GM20000 (cell line): ENCODE data around the gene LY6G5B.

Experiments
- DNase-seq: peaks from one replicate; pipeline ENCODE4 v3.0.0; 2012; ENCODE audit warnings: low spot score
- TF ChIP-seq, protein P1 (sequence below): IDR thresholded peaks from 2 replicates; pipeline ENCODE4 v1.5.1; 2012; ENCODE audit warnings: mild to moderate bottlenecking, control low read depth; ENCODE audit errors: extremely low read depth, missing control alignments

The LY6G5B gene

DNA sequence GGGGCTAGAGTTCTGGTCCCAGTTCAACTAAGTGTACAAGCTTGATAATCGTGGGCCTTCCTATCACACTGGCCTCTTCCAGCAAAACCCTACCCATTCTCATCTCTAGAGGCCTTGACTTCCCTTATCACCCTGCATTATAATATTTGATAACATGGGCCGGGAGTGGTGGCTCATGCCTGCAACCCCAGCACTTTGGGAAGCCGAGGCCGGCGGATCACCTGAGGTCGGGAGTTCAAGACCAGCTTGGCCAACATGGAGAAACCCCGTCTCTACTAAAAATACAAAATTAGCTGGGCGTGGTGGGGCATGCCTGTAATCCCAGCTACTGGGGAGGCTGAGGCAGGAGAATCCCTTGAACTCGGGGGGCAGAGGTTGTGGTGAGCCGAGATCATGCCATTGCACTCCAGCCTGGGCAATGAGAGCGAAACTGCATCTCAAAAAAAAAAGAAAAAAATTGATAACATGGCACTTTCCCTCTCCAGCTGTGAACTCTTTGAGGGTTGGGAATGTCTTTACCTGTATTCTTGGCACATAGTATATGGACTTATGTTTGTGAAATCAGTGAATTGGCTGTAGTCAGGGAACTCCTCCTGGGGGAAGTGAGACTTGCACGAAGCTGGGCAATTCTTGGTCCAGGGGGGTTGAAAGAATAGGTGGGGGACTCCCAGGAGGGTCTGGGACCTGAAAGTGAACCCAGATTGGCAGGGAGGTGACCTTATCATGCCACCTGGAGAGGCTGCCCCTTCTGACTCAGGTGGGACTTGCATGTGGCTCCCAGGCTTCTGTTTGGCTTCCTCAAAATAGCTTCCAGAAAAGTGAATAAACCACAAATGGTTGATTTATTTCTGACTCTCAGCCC is 8.3 kb upstream of the LY6G5B start:
- TF ChIP-seq, protein P1, sequence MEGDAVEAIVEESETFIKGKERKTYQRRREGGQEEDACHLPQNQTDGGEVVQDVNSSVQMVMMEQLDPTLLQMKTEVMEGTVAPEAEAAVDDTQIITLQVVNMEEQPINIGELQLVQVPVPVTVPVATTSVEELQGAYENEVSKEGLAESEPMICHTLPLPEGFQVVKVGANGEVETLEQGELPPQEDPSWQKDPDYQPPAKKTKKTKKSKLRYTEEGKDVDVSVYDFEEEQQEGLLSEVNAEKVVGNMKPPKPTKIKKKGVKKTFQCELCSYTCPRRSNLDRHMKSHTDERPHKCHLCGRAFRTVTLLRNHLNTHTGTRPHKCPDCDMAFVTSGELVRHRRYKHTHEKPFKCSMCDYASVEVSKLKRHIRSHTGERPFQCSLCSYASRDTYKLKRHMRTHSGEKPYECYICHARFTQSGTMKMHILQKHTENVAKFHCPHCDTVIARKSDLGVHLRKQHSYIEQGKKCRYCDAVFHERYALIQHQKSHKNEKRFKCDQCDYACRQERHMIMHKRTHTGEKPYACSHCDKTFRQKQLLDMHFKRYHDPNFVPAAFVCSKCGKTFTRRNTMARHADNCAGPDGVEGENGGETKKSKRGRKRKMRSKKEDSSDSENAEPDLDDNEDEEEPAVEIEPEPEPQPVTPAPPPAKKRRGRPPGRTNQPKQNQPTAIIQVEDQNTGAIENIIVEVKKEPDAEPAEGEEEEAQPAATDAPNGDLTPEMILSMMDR = no peak

DNA sequence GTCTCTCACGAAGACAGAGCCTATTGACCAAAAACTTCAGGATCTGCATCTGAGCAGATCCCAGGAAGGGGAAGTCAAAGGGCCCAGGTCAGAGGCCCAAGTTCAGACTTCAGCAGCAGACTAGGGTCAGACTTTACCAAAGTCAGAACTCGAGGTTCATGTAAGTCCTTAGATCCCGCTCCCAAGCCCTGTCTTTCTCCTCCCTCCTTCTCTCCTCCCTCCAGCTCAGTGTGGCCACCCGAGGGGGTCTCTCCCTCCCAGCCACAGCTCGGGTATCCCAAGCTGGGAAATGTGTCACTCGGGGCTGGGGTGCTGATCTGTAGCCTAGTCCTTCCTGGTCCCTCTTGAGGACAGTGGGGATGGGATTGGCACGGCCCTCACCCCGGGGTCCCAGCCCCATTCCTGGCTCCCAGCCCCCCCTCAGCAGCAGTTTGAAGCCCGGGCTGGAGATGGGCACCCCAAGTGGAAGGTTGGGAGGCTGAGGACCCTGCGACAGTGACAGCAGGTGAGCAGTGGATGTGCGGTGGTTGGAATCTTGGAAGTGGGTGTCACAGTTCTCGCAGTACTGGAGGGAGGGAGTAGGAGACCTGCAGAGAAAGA is 7.6 kb upstream of the LY6G5B start:
- no peak for DNase-seq

More for the DNA sequence above, 8.3 kb upstream of the LY6G5B start:
- peak; percentile 38 for DNase-seq

DNA sequence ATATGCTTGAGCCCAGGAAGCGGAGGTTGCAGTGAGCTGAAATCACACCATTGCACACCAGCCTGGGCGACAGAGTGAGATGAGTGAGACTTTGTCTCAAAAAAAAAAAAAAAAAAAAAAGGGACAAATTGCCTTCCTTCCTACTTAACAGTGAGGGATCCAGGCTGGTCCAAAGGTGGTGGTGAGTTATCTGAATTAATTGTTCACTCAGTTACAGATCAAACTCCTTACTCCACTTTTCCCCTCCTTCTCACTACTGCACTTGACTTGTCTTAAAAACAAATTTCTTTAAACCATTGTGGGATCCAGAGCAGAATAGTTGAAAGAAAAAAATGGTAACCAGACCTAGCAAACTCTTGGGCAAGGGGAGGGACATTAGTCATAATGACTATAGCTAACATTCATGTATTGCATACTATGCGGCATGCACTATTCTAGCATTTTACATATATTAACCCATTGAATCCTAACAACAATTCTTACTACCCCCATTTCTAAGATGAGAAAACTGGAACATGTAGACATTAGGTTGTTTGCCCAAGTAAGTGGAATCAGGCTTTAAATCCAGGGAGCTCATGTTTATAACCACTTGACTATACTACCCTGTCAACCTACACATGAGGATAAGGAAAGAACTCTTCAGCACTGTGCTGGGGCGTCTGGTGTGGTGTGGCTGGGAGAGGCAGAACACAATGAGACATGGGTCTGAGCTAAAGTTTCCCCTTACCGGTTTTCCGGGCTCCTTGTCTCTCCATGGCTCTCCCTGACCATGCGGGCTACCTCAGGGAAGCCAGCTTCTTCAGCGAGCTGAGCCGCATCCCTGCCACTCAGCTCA is 6.4 kb upstream of the LY6G5B start:
- DNase-seq = no peak
- TF ChIP-seq, protein P1 = no peak

More for the DNA sequence above, 7.6 kb upstream of the LY6G5B start:
- TF ChIP-seq, protein P1 = no peak

GRCh38 chr6:31663961-31664789 is 5.6 kb upstream of the LY6G5B start:
- DNase-seq = no peak
- TF ChIP-seq, protein P1 = peak; percentile 15

- TF ChIP-seq, protein P1 = no peak
- peak; percentile 83 for DNase-seq
Observed at GRCh38 chr6:31664790-31665500, 4.8 kb upstream of the LY6G5B start, which contains the start of gene GPANK1. Gene GPANK1, minus strand, starts transcription at chr6:31664997. Its CDS starts 519 bp downstream, at chr6:31664478.

- TF ChIP-seq, protein P1 = no peak
- peak; percentile 95 for DNase-seq
Observed at GRCh38 chr6:31665501-31666336, 4.1 kb upstream of the LY6G5B start, which contains the start of gene CSNK2B. Gene CSNK2B, plus strand, starts transcription at chr6:31666080. Its CDS starts 752 bp downstream, at chr6:31666832.
